ENCODE data around the gene TENM4.

The TENM4 gene

DNA sequence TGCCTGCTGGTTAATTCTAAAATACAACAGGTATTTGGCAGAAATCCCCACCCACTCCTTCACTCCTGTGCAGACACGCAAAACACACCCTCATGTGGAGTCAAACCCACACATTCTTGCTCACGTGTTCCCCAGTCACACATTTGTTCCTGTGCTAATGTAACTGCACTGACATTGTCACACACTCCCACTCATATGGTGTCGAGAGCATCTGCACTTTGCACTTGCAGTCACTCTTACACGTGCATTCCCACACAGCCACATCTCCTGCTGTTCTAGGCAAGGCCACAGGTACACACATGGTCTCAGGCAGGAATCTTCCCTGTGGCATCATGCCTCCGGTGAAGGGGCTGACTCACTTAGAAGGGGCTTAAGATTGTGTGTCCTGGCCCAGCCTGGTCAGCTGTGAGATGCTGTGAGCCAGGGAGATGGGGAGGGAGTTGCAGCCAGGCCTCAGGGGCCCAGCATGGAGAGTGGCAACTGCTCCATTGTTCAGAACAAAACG, 395.0 kb downstream of the TENM4 start:
- peak; percentile 76 for DNase-seq

- DNase-seq = peak; percentile 41
Observed at GRCh38 chr11:79045018-79045799, 395.6 kb downstream of the TENM4 start.

DNA sequence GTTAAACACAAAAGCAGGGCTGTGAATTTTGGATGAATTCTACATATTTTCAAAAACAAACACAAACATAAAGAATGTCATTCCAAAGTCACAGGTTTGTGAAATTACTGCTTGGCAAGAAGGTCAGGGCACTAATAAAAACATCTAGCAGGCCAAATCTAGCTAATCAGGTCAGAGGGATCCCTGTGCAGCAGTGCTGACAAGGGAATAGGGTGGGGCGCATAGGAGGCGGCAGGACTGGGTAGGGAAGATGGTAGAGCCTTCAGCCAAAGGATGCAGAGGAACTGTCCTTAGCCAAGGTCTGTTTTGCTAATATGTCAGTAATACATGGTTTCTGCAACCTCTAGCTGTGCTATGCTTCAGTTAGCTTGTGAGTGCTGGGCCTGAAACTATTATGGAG, 396.6 kb downstream of the TENM4 start:
- no peak for DNase-seq

DNA sequence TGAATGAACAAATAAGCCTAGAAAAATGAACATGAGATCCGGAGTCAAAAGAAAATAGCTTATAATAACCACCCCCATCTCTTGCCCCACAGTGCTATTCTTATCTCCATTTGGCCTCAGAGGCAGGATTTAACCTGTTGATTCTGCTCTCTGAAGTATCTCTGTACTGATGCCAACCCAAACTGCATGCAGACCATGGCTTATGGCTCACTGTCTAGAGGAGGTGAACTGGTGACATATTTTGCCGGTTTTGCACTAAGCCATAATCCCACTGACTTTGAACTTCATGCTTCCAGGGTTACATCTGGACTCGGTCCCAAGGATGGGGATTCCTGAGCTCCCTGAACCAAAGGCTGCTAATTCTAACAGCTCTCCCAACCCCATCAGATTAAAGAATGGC, 397.1 kb downstream of the TENM4 start:
- peak; percentile 45 for DNase-seq

DNA sequence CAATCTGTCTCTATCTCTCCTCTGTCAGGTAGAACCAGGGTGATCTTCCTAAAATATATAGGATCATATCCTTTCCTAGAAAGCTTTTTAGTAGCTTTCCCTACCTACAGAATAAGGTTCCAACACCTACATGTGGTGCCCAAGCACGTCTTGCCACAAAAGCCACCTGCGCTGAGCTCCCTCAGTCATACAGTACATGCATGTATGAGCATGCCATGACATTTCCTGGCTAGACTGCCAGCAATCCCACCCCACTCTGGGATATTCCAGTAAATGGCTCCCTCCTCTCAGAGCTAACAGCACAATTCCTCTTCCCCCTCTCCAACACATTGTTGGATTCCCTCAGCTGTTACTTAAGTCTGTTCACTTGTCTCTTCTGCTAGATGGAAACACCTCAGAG, 398.0 kb downstream of the TENM4 start:
- DNase-seq = no peak

DNA sequence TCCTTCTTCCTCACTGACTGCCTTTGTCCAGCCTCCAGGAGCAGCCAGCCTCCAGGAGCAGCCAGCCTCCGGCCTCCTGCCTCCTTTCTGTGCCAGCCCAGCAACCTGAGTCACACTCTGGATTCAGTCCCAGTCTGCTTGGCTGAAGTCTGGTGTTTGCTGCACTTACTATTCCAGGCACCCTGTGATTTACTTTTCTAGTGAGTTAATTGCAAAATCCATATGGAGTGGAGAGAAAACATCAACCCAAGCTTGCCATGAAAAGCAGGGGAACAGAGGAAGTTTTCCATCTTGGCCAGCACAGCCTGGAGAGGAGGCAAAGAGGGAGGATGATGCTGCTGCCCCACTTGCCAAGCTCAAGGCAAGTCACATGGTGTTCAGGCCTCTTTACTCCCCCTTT, 400.5 kb downstream of the TENM4 start:
- DNase-seq = peak; percentile 47

GRCh38 chr11:79039122-79039521, 401.7 kb downstream of the TENM4 start:
- DNase-seq = no peak

DNA sequence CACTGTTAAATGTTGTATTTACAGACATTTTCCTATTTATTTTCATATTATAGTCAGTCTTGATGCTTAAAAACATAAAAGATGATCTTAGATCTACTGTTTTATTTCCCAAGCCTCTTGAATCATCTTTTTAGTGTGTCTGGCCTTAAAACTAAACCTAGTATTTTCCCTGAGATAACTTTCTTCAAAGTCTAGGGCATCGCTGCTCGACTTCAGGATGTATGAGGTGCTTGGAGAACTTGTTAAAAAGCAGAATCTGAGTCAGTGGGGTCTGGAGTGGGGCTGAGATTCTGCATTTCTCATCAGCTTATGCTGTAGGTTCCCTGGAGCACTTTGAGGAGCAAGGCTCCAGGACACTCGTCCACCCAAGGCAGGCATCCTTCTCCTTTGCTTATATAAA, 404.9 kb downstream of the TENM4 start:
- no peak for DNase-seq

GRCh38 chr11:79033833-79034232, 407.0 kb downstream of the TENM4 start:
- no peak for DNase-seq

DNA sequence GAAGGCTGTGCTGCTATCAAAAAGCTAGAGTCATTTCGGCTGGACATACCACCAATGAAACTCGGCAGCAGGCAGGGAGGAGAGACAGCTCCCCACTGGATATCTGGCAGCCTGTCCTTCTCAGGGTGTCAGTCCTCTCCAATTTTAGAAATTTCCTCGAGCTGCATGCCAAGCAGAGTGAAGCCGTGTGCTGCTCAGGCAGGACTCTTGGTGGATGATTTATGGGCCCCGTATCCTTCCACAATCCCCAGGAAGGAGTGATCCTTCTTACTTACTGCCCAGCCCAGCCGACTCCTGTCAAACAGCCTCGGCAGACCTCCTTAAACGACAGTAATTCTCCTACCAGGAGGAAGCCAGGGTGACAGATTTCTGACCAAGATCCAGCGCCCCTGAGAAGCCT, 410.4 kb downstream of the TENM4 start:
- DNase-seq = no peak

DNA sequence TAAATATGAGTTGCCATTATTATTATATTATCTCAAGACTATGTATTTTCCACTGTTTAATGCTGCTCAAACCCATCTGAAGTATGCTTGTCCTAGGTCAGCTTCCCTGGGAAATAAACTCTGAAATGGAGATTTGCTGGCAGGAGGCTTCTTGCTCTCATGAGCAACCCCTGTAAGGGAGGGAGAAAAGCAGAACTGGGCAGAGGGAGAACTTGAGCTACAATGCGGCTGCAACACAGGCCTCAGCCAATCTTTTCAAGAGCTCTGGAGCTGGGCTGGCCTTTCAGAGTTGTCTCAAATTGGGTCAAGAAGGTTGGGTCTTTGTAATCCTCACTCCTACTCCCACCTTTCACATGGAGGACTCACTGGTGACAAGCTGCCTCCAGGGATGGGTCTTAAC, 412.6 kb downstream of the TENM4 start:
- no peak for DNase-seq

DNA sequence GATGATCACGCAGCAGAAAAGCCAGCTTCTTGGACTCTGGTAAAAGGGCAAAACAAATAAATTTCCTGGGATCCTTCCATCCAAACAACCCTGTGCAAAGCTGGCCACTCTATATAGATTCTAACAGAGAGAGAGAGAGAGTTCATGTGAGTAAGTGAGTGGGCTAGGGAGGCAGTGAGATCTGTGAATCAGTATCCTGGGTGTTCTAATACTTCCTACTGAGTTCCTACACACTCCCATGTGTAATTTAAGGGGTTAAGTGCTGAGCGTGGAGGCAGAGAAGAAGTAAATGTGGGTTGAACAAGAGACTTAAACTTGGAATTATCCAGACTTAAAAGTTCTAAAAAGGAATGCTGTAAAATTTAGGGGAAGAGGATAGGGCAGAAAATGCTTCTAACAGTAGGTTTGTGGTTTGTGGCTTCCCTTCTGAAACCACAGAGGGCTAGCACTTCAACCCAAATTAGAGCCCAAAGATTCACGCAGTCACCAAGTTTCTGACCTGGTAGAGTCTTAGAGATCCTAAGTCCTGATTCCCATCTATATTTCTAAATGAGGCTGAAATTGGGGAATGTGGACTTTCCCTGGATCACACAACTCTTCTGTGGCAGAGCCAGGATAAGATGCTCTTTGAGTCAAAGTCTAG, 413.9 kb downstream of the TENM4 start:
- peak; percentile 77 for DNase-seq

- DNase-seq = peak; percentile 42
Observed at GRCh38 chr11:79025622-79026021, 415.2 kb downstream of the TENM4 start.

- DNase-seq = no peak
Observed at GRCh38 chr11:79025097-79025496, 415.7 kb downstream of the TENM4 start.

DNA sequence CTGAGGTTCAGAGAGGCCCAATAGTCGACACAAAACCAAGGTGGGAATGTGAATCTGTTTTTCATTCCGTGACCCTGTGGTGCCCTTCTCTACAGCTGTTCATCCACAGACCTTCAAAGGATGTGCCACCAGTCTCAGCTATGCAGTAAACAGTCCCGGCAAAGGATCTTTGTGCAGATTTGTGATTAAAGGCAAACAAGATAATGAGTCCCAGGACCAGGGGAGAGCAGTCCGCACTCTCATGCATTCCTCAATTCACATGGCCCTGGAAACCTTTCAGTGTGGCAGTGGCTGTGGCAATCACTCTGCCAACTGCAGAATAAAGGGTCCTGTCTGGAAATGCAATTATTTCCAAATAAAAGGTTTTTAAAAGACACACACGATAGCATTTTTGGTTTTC, 418.6 kb downstream of the TENM4 start:
- no peak for DNase-seq

DNA sequence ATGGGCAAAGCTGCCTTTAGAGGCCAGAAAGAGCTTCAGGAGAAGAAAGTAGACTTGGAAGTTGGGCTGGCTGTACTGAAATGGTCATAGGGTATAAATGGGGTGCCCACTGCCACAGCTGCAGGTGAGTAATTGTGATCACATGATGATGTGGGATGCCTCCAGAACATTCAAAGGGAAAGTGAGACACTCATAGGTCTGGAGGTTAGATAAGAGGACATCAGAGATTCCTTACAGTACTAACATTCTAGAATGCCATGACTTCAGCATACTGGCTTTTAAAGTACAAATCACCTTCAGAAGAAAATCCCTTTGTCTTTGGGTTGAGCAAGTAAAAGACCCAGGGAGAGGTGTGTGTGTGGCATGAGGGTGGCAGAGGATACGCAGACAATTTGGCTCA, 419.2 kb downstream of the TENM4 start:
- DNase-seq = no peak

DNA sequence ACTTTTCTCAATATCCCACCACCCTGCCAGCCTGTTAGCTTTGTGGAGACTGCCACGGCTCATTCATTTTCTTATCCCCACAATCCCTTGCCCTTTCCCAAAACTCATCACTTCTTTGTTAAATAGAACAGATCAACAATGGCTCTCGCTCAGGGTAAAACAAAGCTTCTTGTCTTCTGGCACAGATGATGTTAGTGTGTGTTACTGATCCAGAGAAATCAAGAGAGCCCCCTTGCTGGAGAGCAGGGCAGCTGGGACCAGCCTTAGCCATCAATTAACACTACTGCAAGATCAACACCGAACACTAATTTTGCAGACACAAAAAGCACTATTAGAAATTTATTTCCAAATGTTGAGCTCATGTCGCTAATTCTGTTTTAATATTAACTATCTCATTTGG, 420.9 kb downstream of the TENM4 start:
- no peak for DNase-seq

- DNase-seq = no peak
Observed at GRCh38 chr11:79019277-79019676, 421.6 kb downstream of the TENM4 start.

DNA sequence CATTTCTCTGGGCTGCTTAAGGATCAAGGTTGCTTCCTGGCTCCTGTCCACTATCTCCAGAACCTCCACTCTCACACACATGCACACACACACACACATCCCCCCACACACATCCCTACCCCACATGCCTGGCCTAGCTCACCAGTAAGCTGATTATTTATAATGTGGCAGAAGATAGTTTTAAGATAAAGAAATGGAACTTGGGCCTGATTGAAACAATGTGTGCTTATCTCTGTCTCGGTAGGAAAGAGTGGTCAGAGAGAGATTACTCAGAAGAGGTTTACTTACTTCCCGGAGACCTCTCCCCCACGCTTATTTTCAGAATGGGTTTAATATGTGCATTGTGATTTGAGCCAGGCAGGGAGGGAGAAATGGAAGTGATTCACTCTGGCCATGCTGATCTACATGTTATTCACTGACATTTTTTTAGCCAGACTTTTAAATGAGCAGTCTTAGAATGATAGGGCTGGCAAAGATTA, 422.4 kb downstream of the TENM4 start:
- DNase-seq = peak; percentile 97

- no peak for DNase-seq
Observed at GRCh38 chr11:79017811-79018210, 423.0 kb downstream of the TENM4 start.

- peak; percentile 61 for DNase-seq
Observed at GRCh38 chr11:79013509-79013908, 427.3 kb downstream of the TENM4 start.

GRCh38 chr11:79011357-79011756, 429.5 kb downstream of the TENM4 start:
- DNase-seq = no peak

- no peak for DNase-seq
Observed at GRCh38 chr11:79007771-79008402, 432.9 kb downstream of the TENM4 start.

GRCh38 chr11:79006854-79007253, 434.0 kb downstream of the TENM4 start:
- DNase-seq = no peak

All from fibroblast of skin of right biceps (primary cell).